ENCODE measurements around the gene WDFY4. TPM values are rescaled to one million over a fixed set of nuclear protein-coding genes. Genes with fewer than 3 reads are reported as not detected.

Gene WDFY4
- total and polyA plus RNA-seq, 2 experiments from 2014 or later: 0.14 TPM; not detected in 1

DNA sequence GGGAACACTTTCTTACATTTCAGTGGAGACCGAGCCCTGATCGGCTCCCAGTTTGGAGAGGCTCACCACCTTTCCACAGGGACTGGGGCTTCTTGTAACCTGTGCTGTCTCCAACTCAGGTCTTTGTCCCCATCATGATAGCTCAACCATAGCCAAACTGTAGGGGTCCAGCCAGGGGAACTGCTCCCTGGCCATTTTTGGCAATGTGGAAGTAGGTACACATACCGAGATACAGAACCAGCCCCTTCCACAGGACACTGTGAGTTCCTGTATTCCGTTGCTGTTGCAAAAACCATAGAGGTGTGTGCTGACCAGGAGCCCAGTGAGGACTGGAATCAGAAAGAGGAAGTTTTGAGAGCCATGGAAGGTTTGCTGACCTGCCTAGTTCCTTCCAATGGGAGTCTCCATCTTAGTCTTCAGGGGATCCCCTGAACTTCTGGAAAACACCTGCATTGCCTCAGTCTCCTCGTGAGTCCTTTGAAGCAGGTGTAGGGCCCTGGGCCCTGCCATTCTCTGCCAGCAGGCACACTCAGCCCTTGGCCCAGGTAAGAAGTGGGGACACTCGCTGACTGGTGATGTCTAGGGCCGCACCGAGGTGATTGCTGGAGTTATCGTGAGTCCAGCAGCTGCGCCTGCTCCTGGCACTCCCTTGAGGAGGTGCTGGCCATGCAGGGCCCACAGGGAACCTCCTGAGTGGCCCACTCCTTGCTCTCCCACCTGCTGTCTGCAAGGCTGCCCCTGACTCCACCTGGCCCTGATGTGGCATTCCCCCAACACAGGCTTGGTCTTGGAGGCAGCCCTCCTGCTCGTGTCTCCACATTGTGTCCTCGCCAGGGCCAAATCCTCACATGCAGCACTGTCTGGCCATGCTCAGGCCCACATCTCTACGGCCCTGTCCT, 11.2 kb downstream of the WDFY4 start:
- no peaks in the 10 kb centered on the region for H3K79me2 ChIP-seq (replicated peaks; ENCODE audit: insufficient read depth)
- no peak overlapping the region for H3K27ac ChIP-seq (ENCODE audit: low read depth)

More for the DNA sequence above, 11.2 kb downstream of the WDFY4 start:
- no peak overlapping the region for H3K27ac Mint-ChIP-seq
- H4K20me1 ChIP-seq (replicated peaks; ENCODE audit: insufficient read depth): no peaks in the 10 kb centered on the region
- no peak overlapping the region for H3K4me3 ChIP-seq
- no peak for ATAC-seq
- TF ChIP-seq EZH2phosphoT487 (IDR thresholded peaks at IDR 0.05; ENCODE audit: unreplicated experiment): no peak
- no peak for TF ChIP-seq EZH2 (IDR thresholded peaks at IDR 0.05; ENCODE audit: low read depth, unreplicated experiment)
- TF ChIP-seq JUNB (IDR thresholded peaks at IDR 0.05; ENCODE audit: unreplicated experiment): no peak
- TF ChIP-seq CTCF (conservative IDR thresholded peaks at IDR 0.05; ENCODE audit: low read depth in 2 of 2): no peak
- no peak for TF ChIP-seq NANOG (IDR thresholded peaks at IDR 0.05; ENCODE audit: borderline replicate concordance)
- TF ChIP-seq, protein P1, sequence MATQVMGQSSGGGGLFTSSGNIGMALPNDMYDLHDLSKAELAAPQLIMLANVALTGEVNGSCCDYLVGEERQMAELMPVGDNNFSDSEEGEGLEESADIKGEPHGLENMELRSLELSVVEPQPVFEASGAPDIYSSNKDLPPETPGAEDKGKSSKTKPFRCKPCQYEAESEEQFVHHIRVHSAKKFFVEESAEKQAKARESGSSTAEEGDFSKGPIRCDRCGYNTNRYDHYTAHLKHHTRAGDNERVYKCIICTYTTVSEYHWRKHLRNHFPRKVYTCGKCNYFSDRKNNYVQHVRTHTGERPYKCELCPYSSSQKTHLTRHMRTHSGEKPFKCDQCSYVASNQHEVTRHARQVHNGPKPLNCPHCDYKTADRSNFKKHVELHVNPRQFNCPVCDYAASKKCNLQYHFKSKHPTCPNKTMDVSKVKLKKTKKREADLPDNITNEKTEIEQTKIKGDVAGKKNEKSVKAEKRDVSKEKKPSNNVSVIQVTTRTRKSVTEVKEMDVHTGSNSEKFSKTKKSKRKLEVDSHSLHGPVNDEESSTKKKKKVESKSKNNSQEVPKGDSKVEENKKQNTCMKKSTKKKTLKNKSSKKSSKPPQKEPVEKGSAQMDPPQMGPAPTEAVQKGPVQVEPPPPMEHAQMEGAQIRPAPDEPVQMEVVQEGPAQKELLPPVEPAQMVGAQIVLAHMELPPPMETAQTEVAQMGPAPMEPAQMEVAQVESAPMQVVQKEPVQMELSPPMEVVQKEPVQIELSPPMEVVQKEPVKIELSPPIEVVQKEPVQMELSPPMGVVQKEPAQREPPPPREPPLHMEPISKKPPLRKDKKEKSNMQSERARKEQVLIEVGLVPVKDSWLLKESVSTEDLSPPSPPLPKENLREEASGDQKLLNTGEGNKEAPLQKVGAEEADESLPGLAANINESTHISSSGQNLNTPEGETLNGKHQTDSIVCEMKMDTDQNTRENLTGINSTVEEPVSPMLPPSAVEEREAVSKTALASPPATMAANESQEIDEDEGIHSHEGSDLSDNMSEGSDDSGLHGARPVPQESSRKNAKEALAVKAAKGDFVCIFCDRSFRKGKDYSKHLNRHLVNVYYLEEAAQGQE (IDR thresholded peaks at IDR 0.05; ENCODE audit: unreplicated experiment): no peak
- no peak for TF ChIP-seq STAT1 (IDR thresholded peaks at IDR 0.05; ENCODE audit: unreplicated experiment)
- no peak for TF ChIP-seq CREB1 (CRISPR knock-in tag; IDR thresholded peaks at IDR 0.05; ENCODE audit: low read depth)
- TF ChIP-seq, protein P2, sequence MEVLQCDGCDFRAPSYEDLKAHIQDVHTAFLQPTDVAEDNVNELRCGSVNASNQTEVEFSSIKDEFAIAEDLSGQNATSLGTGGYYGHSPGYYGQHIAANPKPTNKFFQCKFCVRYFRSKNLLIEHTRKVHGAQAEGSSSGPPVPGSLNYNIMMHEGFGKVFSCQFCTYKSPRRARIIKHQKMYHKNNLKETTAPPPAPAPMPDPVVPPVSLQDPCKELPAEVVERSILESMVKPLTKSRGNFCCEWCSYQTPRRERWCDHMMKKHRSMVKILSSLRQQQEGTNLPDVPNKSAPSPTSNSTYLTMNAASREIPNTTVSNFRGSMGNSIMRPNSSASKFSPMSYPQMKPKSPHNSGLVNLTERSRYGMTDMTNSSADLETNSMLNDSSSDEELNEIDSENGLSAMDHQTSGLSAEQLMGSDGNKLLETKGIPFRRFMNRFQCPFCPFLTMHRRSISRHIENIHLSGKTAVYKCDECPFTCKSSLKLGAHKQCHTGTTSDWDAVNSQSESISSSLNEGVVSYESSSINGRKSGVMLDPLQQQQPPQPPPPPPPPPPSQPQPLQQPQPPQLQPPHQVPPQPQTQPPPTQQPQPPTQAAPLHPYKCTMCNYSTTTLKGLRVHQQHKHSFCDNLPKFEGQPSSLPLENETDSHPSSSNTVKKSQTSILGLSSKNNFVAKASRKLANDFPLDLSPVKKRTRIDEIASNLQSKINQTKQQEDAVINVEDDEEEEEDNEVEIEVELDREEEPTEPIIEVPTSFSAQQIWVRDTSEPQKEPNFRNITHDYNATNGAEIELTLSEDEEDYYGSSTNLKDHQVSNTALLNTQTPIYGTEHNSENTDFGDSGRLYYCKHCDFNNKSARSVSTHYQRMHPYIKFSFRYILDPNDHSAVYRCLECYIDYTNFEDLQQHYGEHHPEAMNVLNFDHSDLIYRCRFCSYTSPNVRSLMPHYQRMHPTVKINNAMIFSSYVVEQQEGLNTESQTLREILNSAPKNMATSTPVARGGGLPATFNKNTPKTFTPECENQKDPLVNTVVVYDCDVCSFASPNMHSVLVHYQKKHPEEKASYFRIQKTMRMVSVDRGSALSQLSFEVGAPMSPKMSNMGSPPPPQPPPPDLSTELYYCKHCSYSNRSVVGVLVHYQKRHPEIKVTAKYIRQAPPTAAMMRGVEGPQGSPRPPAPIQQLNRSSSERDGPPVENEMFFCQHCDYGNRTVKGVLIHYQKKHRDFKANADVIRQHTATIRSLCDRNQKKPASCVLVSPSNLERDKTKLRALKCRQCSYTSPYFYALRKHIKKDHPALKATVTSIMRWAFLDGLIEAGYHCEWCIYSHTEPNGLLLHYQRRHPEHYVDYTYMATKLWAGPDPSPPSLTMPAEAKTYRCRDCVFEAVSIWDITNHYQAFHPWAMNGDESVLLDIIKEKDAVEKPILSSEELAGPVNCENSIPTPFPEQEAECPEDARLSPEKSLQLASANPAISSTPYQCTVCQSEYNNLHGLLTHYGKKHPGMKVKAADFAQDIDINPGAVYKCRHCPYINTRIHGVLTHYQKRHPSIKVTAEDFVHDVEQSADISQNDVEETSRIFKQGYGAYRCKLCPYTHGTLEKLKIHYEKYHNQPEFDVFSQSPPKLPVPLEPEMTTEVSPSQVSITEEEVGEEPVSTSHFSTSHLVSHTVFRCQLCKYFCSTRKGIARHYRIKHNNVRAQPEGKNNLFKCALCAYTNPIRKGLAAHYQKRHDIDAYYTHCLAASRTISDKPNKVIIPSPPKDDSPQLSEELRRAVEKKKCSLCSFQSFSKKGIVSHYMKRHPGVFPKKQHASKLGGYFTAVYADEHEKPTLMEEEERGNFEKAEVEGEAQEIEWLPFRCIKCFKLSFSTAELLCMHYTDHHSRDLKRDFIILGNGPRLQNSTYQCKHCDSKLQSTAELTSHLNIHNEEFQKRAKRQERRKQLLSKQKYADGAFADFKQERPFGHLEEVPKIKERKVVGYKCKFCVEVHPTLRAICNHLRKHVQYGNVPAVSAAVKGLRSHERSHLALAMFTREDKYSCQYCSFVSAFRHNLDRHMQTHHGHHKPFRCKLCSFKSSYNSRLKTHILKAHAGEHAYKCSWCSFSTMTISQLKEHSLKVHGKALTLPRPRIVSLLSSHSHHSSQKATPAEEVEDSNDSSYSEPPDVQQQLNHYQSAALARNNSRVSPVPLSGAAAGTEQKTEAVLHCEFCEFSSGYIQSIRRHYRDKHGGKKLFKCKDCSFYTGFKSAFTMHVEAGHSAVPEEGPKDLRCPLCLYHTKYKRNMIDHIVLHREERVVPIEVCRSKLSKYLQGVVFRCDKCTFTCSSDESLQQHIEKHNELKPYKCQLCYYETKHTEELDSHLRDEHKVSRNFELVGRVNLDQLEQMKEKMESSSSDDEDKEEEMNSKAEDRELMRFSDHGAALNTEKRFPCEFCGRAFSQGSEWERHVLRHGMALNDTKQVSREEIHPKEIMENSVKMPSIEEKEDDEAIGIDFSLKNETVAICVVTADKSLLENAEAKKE (CRISPR knock-in tag; IDR thresholded peaks at IDR 0.05): no peak
- TF ChIP-seq ZNF331 (CRISPR knock-in tag; IDR thresholded peaks at IDR 0.05; ENCODE audit: low read depth): no peak
- no peak for TF ChIP-seq ETS1 (IDR thresholded peaks at IDR 0.05)
- no peak for TF ChIP-seq ZNF114 (CRISPR knock-in tag; IDR thresholded peaks at IDR 0.05)
- TF ChIP-seq POLR2AphosphoS5 (IDR thresholded peaks at IDR 0.05; ENCODE audit: low read depth): no peak
- no peak overlapping the region for H3K4me2 ChIP-seq
- H3K4me1 ChIP-seq (ENCODE audit: insufficient read depth): no peaks in the 10 kb centered on the region
- peaks cover 7% of the 10 kb centered on the region for H3K27me3 Mint-ChIP-seq (ENCODE audit: insufficient read depth, low read depth, poor library complexity)
- peaks cover 12% of the 10 kb centered on the region for H3K4me1 Mint-ChIP-seq
- no peaks in the 10 kb centered on the region for H3K36me3 ChIP-seq (ENCODE audit: insufficient read depth)
- H2AFZ ChIP-seq: no peak overlapping the region
- no peak overlapping the region for H3K4me3 Mint-ChIP-seq
- H3K36me3 Mint-ChIP-seq (ENCODE audit: low read depth): no peaks in the 10 kb centered on the region; the same call in 2 of the 3 replicates
- no peak for DNase-seq (ENCODE audit: low spot score)
- no peaks in the 10 kb centered on the region for H3K9me2 ChIP-seq (ENCODE audit: insufficient read depth)
- no peaks in the 10 kb centered on the region for H3F3A ChIP-seq (replicated peaks; ENCODE audit: low read depth)
- H3K9me3 Mint-ChIP-seq: no peaks in the 10 kb centered on the region
- no peaks in the 10 kb centered on the region for H3K27me3 ChIP-seq (ENCODE audit: insufficient read depth)
